Fibroblast of villous mesenchyme (primary cell): Measurements from ENCODE around the gene LILRB4. TPM values are rescaled to one million over a fixed set of nuclear protein-coding genes. Genes with fewer than 3 reads are reported as not detected.

ENCODE experiments used
- DNase-seq: peaks from one replicate; pipeline ENCODE4 v3.0.0-alpha.2; 2010; ENCODE audit warnings: low read depth
- H3K4me3 ChIP-seq: 2 replicates; pipeline ENCODE4 v1.5.1; 2011; ENCODE audit warnings: low read depth, mild to moderate bottlenecking, low read length
- total RNA-seq: library from RNA; depleted of rRNA; stranded (reverse); fragments of >200 nt; gene quantifications from 2 replicates; pipeline ENCODE4 v1.2.3, GENCODE V29; 2012
- TF ChIP-seq, protein P1 (sequence below): IDR thresholded peaks from 2 replicates; pipeline ENCODE4 v1.5.1; 2012; ENCODE audit warnings: low read depth, mild to moderate bottlenecking, low read length; ENCODE audit not compliant: insufficient read depth

Gene LILRB4
- total RNA-seq, 1 donor = not detected

DNA sequence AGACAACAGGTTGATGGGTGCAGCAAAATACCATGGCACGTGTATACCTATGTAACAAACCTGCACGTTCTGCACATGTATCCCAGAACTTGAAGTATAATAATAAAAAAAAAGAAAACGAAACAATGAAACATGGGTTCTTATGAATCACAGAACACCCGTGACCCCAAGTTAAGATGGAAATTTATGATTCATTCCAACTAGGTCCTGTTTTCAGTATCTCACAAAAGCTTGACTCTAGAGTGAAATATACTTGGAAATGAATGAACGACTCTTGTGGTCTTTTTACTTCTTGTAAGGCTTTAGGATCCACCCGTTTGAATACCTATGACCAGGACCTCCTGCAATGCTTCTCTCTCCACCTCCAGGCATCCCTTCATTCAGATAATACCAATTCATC is 3.5 kb upstream of the LILRB4 start:
- DNase-seq = no peak
- TF ChIP-seq, protein P1, sequence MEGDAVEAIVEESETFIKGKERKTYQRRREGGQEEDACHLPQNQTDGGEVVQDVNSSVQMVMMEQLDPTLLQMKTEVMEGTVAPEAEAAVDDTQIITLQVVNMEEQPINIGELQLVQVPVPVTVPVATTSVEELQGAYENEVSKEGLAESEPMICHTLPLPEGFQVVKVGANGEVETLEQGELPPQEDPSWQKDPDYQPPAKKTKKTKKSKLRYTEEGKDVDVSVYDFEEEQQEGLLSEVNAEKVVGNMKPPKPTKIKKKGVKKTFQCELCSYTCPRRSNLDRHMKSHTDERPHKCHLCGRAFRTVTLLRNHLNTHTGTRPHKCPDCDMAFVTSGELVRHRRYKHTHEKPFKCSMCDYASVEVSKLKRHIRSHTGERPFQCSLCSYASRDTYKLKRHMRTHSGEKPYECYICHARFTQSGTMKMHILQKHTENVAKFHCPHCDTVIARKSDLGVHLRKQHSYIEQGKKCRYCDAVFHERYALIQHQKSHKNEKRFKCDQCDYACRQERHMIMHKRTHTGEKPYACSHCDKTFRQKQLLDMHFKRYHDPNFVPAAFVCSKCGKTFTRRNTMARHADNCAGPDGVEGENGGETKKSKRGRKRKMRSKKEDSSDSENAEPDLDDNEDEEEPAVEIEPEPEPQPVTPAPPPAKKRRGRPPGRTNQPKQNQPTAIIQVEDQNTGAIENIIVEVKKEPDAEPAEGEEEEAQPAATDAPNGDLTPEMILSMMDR = no peak
- no peak overlapping the region for H3K4me3 ChIP-seq

DNA sequence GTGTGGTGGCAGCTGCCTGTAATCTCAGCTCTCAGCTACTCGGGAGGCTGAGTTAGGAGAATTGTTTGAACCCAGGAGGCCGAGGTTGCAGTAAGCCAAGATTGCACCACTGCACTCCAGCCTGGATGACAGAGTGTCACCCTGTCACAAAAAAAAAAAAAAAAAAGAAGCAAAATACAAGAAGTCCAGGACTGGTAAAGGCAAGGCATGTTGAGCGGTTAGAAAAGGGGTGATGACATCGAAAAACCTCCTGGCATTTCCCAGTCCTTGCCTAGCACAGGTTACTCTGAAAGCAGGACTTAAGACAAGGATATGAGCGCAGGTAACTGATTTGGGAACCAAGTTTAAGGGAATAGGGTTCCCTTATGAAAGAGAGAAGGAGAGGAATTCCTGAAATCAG is 2.5 kb upstream of the LILRB4 start:
- no peak for DNase-seq
- no peak overlapping the region for H3K4me3 ChIP-seq
- TF ChIP-seq, protein P1 = no peak

DNA sequence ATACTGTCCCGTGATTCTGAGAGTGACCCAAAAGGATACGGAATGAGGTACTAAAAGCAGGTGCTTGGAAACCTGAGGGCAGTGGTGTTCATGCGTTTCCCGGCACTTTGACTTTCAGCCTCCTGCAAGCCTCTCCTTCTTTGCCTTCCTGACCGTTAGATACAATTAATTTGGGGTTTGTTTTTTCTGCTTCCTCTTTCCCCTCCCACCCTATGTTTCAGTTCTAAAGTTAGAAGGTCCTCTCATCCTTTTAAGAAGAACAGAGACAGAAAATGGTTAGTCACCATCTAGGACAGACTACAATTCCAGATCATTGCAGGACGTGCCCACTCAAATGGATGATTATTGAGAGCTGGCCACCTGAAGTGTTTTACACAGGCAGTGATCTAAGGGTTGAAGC is 1.8 kb upstream of the LILRB4 start:
- no peak for DNase-seq
- no peak overlapping the region for H3K4me3 ChIP-seq
- TF ChIP-seq, protein P1 = no peak

DNA sequence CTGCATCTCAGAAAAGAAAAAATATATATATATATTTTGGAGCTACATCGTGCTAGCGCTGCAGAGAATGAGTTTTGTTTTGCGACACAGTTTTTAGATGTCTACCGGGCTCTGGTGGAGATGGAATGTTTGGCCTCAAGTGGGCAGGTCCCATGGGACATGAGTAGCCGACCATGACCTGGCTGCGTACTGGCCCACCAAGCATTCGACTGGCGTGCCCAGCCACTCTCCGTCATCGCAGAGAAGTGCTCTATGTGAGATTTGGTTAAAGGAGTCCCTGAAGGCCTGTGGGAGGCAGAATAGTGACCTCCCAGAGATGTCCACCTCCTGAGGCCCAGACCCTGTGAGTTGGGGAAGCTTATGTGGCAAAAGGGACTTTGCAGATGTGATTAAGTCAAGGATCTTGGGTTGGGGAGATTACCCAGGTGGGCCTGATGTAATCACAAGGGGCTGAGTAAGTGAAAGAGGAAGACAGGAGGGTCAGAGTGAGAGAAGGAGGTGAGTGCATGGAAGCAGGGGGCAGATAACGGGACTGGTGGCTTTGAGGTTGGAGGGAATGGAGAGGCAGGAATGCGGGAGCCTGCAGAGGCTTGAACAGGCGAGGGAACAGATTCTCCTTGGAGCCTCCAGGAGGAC is 821 bp upstream of the LILRB4 start:
- DNase-seq = no peak
- no peak overlapping the region for H3K4me3 ChIP-seq
- TF ChIP-seq, protein P1 = no peak

DNA sequence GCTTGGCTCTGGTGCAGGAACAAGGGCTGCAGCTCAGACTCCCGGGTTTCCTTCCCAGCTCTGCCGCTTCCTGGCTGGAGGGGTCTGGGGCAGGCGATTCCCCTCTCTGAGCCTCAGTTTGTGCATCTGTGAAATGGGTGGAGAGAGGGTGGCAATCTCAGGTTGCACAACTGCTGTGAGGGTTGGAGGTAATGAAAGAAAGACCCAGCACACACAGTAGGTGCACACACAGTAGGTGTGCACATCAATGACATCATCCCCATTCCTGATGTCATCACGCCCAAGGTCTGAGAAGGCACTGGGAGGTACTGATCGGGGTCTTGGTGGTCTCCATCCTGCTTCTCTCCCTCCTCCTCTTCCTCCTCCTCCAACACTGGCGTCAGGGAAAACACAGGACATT is 2.7 kb downstream of the LILRB4 start:
- H3K4me3 ChIP-seq = no peak overlapping the region
- TF ChIP-seq, protein P1 = no peak
- no peak for DNase-seq

DNA sequence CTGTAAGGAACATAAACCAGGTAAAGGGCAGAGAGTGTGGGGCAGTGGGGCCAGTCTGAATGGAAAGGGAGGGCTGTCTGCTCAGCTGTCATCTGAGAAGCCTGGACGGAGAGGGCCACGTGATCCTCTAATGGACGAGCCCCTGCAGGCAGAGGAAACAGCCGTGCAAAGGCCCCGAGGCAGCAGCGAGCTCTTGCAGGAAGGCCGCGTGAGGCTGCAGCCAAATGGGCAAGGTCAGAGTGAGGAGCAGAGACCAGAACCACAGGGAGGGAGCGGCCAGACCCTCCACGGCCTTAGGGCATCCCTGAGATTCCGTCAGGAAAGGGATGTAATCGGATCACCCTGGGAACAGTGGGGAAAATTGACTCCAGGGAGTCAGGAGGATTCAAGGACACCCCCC is 4.4 kb downstream of the LILRB4 start:
- H3K4me3 ChIP-seq = no peak overlapping the region
- DNase-seq = no peak
- TF ChIP-seq, protein P1 = no peak

DNA sequence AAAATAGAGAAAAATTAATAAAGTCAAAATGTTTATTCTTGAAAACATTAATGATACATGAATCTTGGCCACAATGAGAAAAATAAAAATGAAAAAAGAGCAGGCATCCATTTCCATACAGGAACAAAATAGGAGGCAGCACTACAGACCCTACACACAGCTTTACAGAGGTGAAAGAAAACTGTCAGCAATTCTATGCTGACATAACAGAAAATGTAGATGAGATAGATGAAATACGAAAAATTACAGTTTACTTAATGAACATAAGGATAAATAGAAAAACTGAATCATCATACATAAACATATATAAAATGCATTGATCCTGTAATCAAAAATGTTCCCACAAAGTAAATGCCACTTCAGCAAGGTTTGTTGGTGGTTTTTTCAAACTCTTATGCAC is 5.6 kb downstream of the LILRB4 start:
- TF ChIP-seq, protein P1 = no peak
- no peak overlapping the region for H3K4me3 ChIP-seq
- DNase-seq = no peak
